NK-92 treated with Interleukin-12 subunit alpha and Interleukin-12 subunit beta, amount 100 ng/mL, for 24 hours (cell line): Measurements from ENCODE around the gene DAAM1.

ENCODE experiments used
- DNase-seq: peaks from one replicate; lab custom pipeline; 2025; lab: John Stamatoyannopoulos, UW

The DAAM1 gene

DNA sequence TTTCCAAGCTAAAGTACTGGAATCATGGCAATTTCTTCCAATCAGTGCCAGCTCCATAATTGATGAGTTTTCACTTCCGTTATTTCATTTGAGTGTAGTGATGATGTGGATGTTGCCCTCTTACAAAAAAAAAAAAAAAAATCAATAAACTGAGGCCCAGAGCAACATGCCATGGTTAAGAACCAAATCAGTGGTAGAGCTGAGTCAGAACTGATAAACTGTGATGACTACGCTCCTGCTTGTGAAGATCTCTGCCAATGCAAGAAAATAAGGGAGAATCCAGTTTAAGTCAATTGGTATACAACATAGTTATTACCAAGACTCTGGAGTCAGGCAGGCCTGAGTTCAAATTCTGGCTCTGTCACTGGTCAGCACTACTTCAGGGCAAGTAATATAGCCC lies 174.0 kb downstream of the DAAM1 start:
- DNase-seq, result no peak

DNA sequence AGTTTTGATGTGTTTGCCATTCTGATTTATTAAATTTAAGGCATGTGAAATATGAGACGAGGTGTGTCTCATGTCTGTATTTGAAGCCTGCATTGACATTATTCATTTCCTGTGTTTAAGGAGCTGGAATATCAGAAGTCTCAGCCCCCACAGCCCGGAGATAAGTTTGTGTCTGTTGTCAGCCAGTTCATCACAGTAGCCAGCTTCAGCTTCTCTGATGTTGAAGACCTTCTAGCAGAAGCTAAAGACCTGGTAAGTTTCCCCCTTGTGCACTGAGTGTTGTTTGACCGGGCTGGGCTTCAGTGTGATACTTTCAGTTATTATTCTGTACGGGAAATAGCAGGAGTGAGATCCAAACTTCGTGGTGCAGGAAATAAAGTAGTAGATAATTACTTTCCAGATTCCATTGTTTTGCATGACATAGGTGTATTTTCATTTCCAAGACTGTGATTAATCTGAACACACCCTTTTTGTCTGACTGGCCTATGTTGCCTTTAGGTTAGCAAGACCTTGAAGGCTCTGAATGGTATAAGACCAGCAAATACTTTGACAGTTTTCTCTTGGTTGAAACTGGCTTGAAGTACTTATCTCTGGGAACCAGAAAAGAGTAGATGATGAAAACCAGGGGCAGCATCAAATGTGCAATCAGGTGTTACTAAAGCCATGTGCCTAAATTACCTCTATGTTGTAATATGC lies 175.2 kb downstream of the DAAM1 start:
- DNase-seq, result no peak

DNA sequence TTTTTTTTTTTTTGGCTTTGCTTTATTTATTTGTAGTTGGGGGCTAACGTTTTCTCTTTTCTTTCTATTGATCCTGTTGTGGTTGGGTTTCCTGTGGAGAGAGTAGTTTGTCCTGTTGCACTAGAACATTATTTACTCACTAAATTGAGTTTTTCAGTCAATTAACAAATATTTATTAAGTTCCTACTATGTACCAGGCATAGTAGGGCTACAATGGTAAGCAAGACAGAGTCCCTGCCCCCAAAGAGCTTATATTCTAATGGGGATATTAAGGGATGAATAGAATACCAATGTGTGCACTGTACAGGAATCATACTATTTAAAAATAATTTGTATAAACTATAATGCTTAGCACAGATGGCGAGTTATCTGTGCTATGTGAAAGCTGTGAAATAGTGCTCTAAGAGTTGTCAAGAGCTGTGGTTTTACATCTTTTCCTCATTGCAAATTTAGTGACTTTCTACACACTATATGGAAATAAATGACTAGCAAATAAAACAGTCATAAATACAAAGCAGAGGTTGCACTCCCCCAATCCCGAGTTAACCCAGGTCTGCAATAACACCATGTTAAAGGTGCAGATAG lies 181.8 kb downstream of the DAAM1 start:
- no peak for DNase-seq

DNA sequence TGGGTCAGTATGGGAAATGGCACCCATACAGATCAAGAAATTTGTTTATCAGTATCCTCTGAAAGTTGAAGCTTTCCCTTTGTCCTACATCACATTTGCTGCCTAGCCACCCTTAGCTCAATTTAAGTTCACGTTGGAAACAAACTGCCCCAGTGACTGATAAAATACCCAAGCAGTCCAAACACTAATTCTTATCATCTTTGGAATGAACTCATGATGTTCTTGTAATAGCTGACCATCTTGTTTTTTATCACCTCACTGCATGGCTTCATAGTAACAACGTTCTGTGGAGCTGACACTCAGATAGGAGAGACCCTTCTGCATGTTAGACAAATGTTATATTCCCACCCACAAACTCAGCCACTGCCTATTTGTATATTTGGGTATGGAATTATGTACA lies 183.3 kb downstream of the DAAM1 start:
- no peak for DNase-seq

DNA sequence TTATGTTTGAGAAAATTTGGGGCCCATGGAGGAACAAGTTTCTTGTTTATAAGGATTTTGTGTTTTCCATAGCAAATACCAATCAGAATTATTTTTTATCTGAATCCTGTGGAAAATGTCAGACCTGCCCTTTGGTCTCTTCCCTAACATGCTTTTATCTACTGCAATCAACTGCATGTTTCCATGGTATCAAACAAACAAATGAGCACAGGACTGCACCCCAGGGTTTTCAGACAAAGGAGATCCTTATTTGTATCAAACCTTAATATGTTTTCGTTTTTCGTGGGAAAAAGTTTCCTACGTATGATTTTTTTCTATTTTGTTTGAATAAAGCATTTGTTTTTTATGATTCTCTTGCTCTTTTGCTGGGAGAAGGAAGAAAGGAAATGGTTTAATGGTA lies 185.6 kb downstream of the DAAM1 start:
- no peak for DNase-seq

DNA sequence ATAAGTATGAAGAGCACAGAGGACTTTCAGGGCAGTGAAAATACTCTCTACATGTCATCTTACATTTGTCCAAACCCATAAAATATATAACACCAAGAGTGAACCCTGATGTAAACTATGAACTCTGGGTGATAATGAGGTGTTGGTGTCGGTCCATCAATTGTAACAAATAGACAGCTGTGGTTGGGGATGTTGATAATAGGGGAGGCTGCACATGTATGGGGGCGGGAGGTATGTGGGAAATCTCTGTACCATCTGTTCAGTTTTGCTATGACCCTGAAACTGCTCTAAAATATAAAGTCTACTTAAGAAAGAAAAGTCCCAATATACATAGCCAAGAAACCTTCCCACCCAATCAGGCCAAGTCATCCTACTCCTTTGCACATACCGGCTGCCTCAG lies 188.2 kb downstream of the DAAM1 start:
- DNase-seq, result no peak

DNA sequence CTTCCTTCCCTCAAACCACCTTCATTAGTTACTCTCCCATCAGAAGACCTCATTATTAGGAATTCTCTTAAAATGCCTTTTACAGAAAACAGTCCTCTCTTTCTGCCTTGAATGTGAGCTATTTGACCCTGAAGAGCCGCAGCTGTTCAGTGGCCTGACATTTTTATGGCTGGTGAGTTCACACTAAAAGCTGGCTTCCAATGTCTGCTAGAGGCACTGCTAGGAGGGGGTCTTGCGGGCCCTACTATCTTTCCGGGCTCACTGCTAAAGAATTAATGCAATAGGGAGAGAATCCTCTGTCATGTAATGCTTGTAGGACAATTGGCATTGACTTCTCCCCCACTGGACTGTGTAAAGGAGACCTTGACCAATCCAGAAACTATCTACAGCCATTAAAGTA lies 189.0 kb downstream of the DAAM1 start:
- DNase-seq, result no peak

DNA sequence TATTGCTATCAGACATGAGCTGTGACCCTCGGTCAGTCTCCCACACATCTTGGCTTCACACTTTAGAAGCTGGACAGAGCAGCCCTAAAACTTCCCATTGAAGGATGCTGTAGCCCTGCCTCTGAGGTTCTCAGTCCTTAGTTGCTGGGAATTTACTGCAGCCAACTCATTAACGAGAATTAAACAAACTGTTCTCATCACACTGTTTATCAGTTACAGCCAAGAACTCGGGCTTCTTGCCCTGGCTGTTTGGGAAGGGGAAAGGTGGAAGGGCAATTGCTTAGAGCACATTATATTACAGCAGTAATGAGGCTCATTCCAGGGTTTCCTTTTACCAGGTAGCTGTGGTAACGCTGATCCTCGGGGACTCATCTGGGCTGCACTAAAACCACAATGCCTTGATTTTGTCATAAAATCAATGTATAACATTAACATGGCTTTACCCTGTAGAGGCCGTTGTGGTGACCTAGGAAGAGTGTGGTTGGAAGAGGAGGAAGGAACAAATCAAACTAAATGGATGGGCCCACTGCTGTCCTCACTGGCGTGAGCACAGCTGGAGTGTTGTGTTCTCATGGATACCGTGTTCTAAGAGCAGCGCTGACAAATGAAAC lies 189.6 kb downstream of the DAAM1 start:
- no peak for DNase-seq

DNA sequence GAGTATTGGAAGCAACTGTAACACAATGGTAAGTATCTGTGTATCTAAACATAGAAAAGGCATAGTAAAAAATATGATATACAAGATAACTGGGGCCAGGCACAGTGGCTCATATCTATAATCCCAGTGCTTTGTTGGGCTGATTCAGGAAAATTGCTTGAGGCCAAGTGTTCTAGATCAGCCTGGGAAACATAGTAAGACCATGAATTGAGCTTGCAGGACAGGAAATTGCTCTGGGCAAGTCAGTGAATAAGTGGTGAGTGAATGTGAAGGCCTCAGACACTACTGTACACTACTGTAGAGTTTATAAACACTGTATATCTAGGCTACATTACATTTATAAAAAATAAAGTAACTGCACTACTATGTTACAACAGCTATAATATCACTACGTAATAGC lies 201.5 kb downstream of the DAAM1 start:
- DNase-seq, result no peak

DNA sequence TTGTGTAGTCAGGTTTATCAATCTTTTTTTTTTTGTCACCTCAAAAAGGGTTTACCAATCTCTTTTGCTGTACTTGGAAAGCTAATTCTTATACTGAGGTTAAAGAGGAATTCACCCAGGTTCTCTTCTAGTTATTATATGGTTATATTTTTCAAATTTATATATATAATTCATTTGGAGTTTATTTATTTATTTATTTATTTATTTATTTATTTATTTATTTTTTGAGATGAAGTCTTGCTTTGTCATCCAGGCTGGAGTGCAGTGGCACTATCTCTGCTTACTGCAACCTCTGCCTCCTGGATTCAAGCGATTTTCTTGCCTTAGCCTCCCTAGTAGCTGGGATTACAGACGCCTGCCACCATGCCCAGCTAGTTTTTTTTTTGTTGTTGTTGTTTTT lies 202.9 kb downstream of the DAAM1 start:
- no peak for DNase-seq

DNA sequence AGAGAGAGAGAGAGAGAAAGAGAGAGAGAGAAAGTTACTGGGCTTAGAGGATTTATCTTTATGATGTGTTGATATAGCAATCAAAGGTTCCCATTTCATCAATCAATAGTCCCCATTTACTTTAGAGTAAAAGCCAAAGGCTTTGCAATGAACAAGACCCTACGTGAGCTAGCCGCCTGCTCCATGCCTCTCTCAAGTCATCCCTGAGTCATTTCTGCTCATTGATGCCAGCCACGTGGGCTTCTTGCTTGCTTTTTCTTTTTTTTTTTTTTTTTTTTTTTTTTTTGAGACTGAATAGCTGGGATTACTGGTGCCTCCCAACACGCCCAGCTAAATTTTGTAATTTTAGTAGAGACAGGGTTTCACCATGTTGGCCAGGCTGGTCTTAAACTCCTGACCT lies 205.8 kb downstream of the DAAM1 start:
- no peak for DNase-seq

DNA sequence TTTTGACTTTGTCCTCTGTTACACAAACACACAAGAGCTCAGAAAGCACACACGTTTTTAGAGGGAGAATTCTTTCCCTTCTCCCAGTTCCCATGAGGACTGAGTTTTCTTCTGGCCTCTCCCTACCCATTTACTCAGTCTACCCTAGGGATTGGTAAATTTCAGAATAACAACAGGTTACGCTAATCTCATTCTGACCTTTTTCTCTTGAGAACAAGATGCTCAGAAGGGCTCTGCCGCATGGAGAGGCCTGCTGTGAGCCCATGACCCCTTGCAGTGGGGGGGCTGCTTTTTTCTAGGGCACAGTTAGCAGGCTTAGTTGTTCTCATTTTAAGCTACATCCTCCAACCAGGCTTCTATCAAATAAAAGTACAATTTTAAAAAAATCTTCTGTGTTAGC lies 207.2 kb downstream of the DAAM1 start:
- DNase-seq, result no peak

DNA sequence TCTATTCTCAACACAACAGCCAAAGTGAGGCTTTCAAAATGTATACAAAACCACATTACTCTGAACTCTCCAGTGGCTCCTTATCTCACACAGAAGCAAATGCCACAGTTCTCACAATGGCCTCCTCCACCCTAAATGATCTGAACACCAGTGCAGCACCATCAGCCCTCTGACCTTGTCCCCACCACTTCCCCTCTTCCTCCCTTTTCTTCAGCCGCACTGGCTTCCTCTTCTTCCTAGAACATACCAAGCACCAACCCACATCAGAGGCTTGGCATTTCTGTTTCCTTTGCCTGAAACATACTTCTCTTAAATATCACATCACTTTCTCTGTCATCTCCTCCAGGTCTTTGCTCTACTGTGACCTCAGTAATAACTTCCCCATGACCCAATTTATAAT lies 210.4 kb downstream of the DAAM1 start:
- DNase-seq, result no peak

DNA sequence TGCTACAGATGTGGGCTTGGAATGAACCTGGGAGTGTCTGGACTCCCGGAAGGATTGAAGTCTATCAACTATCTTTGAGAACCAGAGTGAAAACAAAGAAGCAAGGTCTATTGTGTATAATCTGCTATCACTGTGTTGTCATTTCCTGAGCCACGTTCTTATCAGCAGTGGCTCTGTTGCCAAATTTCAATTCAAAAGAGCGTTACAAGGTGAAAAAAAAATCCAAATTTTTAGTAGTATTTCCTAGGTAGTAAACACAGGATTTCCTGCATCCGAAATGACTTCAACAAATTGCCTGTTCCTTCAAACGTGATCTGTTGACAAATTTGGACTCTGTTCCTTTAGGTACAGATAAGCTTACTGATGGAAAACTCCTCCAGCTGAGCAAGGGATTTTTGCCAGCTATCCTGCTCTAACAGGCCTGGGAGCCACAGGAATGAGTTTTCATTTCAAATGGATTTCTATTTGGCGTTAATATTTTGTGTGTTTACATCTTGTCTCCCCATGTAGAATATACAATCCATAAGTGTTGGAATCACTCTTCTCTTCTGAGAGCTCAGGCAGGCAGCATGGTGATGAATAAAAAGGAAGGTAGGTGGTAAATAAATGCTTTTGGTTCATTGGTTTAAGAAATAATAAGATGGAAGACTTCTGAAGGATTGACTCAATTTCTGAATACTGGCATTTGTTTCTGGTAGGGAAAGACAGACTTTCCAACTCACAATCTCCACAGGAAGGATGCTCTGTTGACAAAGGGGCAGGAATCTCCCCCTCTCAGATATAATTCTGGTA lies 218.2 kb downstream of the DAAM1 start:
- DNase-seq, result no peak

DNA sequence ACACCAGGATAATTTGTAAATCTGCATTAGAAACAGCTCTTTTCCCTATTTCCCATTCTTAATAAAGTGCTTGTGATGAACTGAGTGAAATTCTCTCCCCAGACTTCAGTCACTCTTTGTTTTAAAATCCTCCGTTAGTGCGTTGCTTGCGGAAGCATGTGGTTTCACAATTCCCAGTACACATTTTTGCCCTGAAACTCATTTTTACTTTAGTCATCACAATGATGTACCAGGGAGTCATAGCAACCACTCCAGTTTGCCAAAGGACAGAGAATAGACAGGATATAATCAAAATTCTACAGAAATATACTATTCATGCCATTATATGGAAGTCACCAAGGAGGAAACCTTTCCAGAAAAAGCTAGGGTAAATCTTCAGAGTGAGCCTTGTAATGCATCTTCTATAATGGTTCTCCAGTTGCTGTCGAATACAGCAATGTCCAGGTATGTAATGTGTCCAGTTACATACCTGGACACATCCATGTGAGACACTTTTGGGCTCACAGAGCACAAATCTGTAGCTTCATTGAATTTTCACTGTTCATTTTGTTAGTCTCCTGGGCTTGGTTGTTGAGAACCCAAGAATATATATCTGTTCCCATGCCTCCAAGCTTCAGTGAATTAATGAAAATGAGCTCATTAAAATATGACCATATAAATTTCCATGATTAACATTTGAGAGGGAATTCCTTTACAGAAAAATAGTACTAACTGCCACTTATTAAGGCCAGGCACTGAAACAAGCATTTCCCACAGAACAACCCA lies 219.0 kb downstream of the DAAM1 start:
- DNase-seq, result no peak

DNA sequence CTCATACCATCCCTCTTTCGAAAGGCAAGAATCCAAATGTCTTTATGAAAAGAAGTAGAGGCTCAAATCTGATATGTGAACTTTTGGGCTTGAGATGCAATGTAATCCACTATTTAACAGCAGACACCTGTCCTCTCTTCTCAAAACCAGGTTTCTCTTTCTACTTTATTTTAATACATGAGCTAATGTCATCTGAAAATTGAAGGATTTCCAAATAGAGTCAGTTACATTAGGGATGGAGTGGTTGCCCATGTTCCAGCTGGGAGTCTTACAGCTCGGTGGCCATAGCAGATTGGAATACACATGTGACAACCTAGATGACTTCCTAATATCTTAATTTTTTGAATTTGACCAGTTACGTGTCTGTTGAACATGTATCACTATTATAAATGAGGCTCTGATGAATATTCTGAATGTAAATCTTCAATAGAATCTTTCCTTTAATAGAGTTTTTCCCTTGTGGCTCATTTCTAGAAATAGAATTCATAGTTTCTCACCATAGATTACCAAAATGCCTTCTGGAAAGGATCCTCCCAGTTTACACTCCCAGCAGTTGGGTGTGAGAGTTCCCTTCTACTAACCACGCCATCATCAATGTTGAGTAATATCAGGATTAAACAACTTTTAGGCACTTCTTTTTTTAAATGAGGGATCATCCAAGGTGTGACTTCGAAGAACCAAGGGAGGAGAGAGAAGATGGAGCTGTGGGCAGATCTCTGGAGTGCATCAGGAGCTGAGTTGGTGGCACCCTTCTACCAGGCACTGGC lies 227.6 kb downstream of the DAAM1 start:
- DNase-seq, result no peak

DNA sequence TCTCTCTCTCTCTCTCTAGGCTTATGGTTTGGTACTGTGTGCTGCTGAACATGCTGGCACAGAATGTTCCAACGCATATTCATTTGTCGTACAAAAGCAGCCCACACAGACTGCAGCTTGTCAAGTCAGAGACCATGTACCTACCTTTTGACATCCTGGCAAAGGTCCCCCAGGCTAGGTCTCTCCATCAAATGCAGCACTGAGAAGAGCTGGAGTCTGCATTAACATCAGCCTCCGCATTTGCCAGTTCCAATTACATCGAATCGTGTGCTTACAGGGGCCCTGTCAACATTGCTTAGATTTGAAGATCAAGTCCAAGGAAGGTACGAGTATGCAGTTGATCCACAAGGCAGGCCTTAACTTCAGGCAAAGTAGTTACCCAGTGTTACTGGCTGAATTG lies 228.8 kb downstream of the DAAM1 start:
- DNase-seq, result no peak

DNA sequence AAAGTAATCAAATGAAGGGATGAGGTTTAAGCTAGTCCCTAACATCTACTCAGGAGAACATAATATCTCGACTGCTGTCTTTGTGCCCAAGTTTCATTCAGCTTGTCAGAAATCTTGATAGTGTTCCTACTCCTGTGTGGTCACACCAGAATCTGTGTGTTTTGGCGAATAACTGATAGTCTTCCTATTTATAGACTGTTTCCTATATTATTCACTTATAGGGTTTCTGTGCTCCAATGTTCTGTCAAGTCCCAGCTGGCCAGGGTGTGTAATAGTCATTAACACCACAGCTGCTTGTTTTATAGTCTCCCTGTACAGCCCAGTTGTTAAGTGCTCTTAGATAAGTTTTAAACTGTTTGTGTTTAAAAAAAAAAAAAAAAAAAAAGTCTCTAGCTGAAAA lies 230.8 kb downstream of the DAAM1 start:
- DNase-seq, result no peak
